A549 (cell line): ENCODE results near the gene SLC25A25. TPM values are rescaled to one million over a fixed set of nuclear protein-coding genes. Genes with fewer than 3 reads are reported as not detected.

ENCODE experiments used
- ATAC-seq, 2 experiments: fragments of 200-7000 bp in 1 of 2; fragments of >200 bp in 1 of 2; cut with Nextera tagmentation in 1 of 2; cut with Tn5 transposase in 1 of 2; 3 replicates each; pipeline versions ENCODE4 v1.8.0 to v1.9.1; 2018 to 2020; ENCODE audit warnings: mild to moderate bottlenecking in 1 of 2, moderate library complexity in 1 of 2
- CTCF ChIA-PET: fragments of 300-600 bp; sonication (Branson Sonifier 250); formaldehyde crosslinking; extraction: SDS; loops from one replicate; lab custom pipeline; 2021; ENCODE audit warnings: antibody characterized with exemption, inconsistent platforms; lab: Yijun Ruan, JAX
- POLR2A ChIA-PET: fragments of 350-600 bp; formaldehyde crosslinking; extraction: SDS; loops from one replicate; lab custom pipeline; 2021; ENCODE audit warnings: antibody characterized with exemption, inconsistent platforms; lab: Yijun Ruan, JAX
- DNase-seq, 2 experiments: peaks; one replicate each; pipeline versions ENCODE4 v3.0.0 to v3.0.0-alpha.2; 2011 to 2016; ENCODE audit warnings: low read depth in 1 of 2, low spot score in 1 of 2
- FAIRE-seq: peaks from 2 replicates; lab custom pipeline; 2011; peaks lifted over from hg19 to GRCh38; lab: Jason Lieb, UNC
- H3K27ac ChIP-seq, 2 experiments: fragments of >200 bp; sonication (Bioruptor Twin); formaldehyde crosslinking; 3 replicates each; pipeline ENCODE4 v1.5.1; 2016 to 2017
- H3K4me1 ChIP-seq: fragments of >200 bp; sonication (Bioruptor Twin); formaldehyde crosslinking; 3 replicates; pipeline ENCODE4 v1.6.1; 2016
- H3K4me2 ChIP-seq: fragments of >200 bp; sonication (Bioruptor Twin); formaldehyde crosslinking; 3 replicates; pipeline ENCODE4 v1.6.1; 2016
- H3K4me3 ChIP-seq: fragments of >200 bp; sonication (Bioruptor Twin); formaldehyde crosslinking; 3 replicates; pipeline ENCODE4 v1.5.1; 2016
- H3K9me3 ChIP-seq: fragments of >200 bp; sonication (Bioruptor Twin); formaldehyde crosslinking; 3 replicates; pipeline ENCODE4 v1.6.1; 2016
- CBX8 ChIP-seq: fragments of 200-600 bp; sonication (generic); IDR thresholded peaks from 2 replicates; pipeline ENCODE4 v1.6.1; 2016
- FOSB ChIP-seq: fragments of 250-450 bp; sonication (Bioruptor Pico); IDR thresholded peaks from 2 replicates; pipeline ENCODE4 v1.5.0; 2020; ENCODE audit warnings: mild to moderate bottlenecking, moderate library complexity
- HOXA7 ChIP-seq: fragments of 250-450 bp; sonication (Bioruptor Pico); IDR thresholded peaks from 2 replicates; pipeline ENCODE4 v1.5.0; 2020; ENCODE audit warnings: mild to moderate bottlenecking, moderate library complexity
- JUNB ChIP-seq: fragments of >200 bp; sonication (Bioruptor Twin); formaldehyde crosslinking; IDR thresholded peaks from 2 replicates; pipeline ENCODE4 v1.6.1; 2016
- KDM1A ChIP-seq: fragments of 200-600 bp; sonication (generic); IDR thresholded peaks from 2 replicates; pipeline ENCODE4 v1.6.1; 2016; ENCODE audit warnings: low read depth, mild to moderate bottlenecking
- NFE2L2 ChIP-seq: fragments of 150-350 bp; conservative IDR thresholded peaks from 2 replicates; pipeline ENCODE4 v1.6.1; 2014; ENCODE audit warnings: low read length
- NR3C1 ChIP-seq: fragments of >200 bp; sonication (Bioruptor Twin); formaldehyde crosslinking; IDR thresholded peaks from 3 replicates; pipeline ENCODE4 v1.6.1; 2017
- RAD21 ChIP-seq, 2 experiments: fragments of >200 bp in 1 of 2; sonication (Bioruptor Twin) in 1 of 2; formaldehyde crosslinking in 1 of 2; IDR thresholded peaks in 1 of 2; conservative IDR thresholded peaks in 1 of 2; 2 replicates in 1 of 2; 3 replicates in 1 of 2; pipeline ENCODE4 v1.6.1; 2012 to 2018; ENCODE audit warnings: inconsistent platforms in 1 of 2
- RFX5 ChIP-seq: fragments of 450-650 bp; IDR thresholded peaks from 2 replicates; pipeline ENCODE4 v1.7.1; 2014; ENCODE audit warnings: antibody characterized with exemption, mild to moderate bottlenecking, moderate library complexity
- SMC3 ChIP-seq: fragments of >200 bp; sonication (Bioruptor Twin); formaldehyde crosslinking; IDR thresholded peaks from 3 replicates; pipeline ENCODE4 v1.6.1; 2018; ENCODE audit warnings: inconsistent platforms
- TP53 ChIP-seq: fragments of 250-450 bp; sonication (Bioruptor Pico); IDR thresholded peaks from 2 replicates; pipeline ENCODE4 v1.5.0; 2021; ENCODE audit warnings: mild to moderate bottlenecking, moderate library complexity
- WGBS: methylation state at CpG from one replicate; pipeline ENCODE4 v1.1.6; 2017; ENCODE audit errors: missing lambda C conversion rate; 5-methylcytosine and 5-hydroxymethylcytosine counted together
- polyA plus RNA-seq, 4 experiments: library from polyadenylated mRNA; depleted of rRNA in 3 of 4; stranded (reverse); fragments of >200 nt; fragmentation: RNase III in 1 of 4; extraction: RNeasy Plus Mini Kit Qiagen cat#74134 plus additional on column Dnase treatment in 1 of 4; gene quantifications; 2 replicates in 3 of 4; 3 replicates in 1 of 4; pipeline ENCODE4 v1.2.3, GENCODE V29; 2011 to 2017
- TF ChIP-seq, protein P1 (sequence below): fragments of >200 bp; sonication (Bioruptor Twin); formaldehyde crosslinking; IDR thresholded peaks from 3 replicates; pipeline ENCODE4 v1.5.1; 2016
- TF ChIP-seq, protein P2 (sequence below): fragments of 250-450 bp; sonication (Bioruptor Pico); IDR thresholded peaks from 2 replicates; pipeline ENCODE4 v1.5.0; 2020; ENCODE audit warnings: low read depth, mild to moderate bottlenecking, moderate library complexity
- TF ChIP-seq, protein P3 (sequence below): IDR thresholded peaks from 2 replicates; pipeline ENCODE4 v1.6.1; 2012
- TF ChIP-seq, protein P4 (sequence below): fragments of 150-350 bp; IDR thresholded peaks from 2 replicates; pipeline ENCODE4 v1.6.1; 2014; ENCODE audit warnings: low read depth, mild to moderate bottlenecking, low read length
- TF ChIP-seq, protein P5 (sequence below): fragments of >200 bp; sonication (Bioruptor Twin); formaldehyde crosslinking; IDR thresholded peaks from 3 replicates; pipeline ENCODE4 v1.6.1; 2016
- TF ChIP-seq, protein P6 (sequence below): fragments of 450-650 bp; IDR thresholded peaks from 2 replicates; pipeline ENCODE4 v1.6.1; 2014; ENCODE audit warnings: antibody characterized with exemption

SLC25A25 gene
- polyA plus RNA-seq, 2 of the 4 experiments (the other 2 are of a cell fraction), result 7.0 TPM

DNA sequence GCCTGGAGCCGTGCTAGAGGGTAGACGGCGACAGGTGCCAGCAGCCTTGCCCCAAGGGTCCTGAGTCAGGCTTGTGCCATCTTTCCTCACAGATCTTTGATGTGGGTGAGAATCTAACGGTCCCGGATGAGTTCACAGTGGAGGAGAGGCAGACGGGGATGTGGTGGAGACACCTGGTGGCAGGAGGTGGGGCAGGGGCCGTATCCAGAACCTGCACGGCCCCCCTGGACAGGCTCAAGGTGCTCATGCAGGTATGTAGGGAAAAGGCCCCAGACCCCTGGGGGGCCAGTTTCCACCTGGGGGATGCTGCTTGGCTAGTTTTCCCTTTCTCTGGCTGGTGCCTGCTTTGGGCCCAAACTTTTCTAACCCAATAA lies 35.5 kb downstream of the SLC25A25 start:
- ATAC-seq, result peak; percentile 12 to 30; a peak in 2 of 6 replicates
- ChIA-PET POLR2A (interaction anchor here (0.8 kb wide), 1 partner anchor 10 kb away, joined by 3 read pairs; no protein-coding TSS in a partner anchor), CTCF (interaction anchor here (0.6 to 19.6 kb wide), 9 partner anchors 9 to 161 kb away, joined by 3 to 290 read pairs (median 6); no protein-coding TSS in a partner anchor)
- FAIRE-seq, result no peak
- TF ChIP-seq RAD21 (conservative IDR thresholded peaks at IDR 0.05 in 1 of 2, IDR thresholded peaks at IDR 0.05 in 1 of 2) (peak; percentile 17 to 24; a peak in 1 of 5 replicates), RFX5 (no peak), SMC3 (0 out of 3 replicates have a peak, but pooled peaks have one; percentile 31)
- TF ChIP-seq, protein P1, sequence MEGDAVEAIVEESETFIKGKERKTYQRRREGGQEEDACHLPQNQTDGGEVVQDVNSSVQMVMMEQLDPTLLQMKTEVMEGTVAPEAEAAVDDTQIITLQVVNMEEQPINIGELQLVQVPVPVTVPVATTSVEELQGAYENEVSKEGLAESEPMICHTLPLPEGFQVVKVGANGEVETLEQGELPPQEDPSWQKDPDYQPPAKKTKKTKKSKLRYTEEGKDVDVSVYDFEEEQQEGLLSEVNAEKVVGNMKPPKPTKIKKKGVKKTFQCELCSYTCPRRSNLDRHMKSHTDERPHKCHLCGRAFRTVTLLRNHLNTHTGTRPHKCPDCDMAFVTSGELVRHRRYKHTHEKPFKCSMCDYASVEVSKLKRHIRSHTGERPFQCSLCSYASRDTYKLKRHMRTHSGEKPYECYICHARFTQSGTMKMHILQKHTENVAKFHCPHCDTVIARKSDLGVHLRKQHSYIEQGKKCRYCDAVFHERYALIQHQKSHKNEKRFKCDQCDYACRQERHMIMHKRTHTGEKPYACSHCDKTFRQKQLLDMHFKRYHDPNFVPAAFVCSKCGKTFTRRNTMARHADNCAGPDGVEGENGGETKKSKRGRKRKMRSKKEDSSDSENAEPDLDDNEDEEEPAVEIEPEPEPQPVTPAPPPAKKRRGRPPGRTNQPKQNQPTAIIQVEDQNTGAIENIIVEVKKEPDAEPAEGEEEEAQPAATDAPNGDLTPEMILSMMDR, result peak; percentile 2; the same call in 1 of the 3 replicates
- TF ChIP-seq, protein P2, sequence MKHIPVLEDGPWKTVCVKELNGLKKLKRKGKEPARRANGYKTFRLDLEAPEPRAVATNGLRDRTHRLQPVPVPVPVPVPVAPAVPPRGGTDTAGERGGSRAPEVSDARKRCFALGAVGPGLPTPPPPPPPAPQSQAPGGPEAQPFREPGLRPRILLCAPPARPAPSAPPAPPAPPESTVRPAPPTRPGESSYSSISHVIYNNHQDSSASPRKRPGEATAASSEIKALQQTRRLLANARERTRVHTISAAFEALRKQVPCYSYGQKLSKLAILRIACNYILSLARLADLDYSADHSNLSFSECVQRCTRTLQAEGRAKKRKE, result no peak
- no peak overlapping the region for H3K4me2 ChIP-seq
- H3K27ac ChIP-seq, result no peak overlapping the region
- H3K4me1 ChIP-seq, result peaks cover 21% of the 10 kb centered on the region
- no peak overlapping the region for H3K4me3 ChIP-seq
- 87% methylated on average over 8 of the region's 8 CpGs for WGBS
- no peaks in the 10 kb centered on the region for H3K9me3 ChIP-seq
- no peak for DNase-seq

DNA sequence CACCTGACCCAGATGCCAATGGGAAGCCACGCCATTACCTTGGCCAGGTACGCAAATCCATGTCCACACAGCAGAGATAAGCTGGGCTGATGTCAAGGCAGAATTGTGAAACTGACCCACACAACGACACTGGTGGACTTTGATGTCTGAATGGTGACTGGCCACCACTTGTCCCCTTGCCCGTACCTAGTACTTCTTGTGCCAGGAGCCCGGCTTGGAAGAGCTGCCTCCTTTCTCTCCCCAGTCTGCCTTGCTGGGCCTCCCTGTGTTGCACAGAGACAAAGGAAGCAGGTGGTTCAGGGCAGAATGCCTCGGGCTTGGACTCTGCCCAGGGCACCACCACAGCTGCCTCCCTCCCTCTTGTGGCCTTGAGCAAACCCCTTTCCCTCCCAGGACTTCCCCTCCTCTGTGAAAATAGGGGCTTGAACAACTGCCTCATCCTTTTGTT lies 36.2 kb downstream of the SLC25A25 start:
- 88% methylated on average over 6 of the region's 6 CpGs for WGBS
- no peaks in the 10 kb centered on the region for H3K9me3 ChIP-seq
- POLR2A ChIA-PET, result interaction anchor here (0.7 kb wide), 1 partner anchor 279 kb away, joined by 7 read pairs; no protein-coding TSS in a partner anchor
- no peak for ATAC-seq
- FAIRE-seq, result no peak
- DNase-seq, result no peak
- TF ChIP-seq, protein P3, sequence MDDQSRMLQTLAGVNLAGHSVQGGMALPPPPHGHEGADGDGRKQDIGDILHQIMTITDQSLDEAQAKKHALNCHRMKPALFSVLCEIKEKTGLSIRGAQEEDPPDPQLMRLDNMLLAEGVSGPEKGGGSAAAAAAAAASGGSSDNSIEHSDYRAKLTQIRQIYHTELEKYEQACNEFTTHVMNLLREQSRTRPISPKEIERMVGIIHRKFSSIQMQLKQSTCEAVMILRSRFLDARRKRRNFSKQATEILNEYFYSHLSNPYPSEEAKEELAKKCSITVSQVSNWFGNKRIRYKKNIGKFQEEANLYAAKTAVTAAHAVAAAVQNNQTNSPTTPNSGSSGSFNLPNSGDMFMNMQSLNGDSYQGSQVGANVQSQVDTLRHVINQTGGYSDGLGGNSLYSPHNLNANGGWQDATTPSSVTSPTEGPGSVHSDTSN, result no peak
- TF ChIP-seq SMC3 (no peak), JUNB (no peak), FOSB (CRISPR knock-in tag) (no peak), HOXA7 (CRISPR knock-in tag) (no peak), KDM1A (no peak)
- TF ChIP-seq, protein P4, sequence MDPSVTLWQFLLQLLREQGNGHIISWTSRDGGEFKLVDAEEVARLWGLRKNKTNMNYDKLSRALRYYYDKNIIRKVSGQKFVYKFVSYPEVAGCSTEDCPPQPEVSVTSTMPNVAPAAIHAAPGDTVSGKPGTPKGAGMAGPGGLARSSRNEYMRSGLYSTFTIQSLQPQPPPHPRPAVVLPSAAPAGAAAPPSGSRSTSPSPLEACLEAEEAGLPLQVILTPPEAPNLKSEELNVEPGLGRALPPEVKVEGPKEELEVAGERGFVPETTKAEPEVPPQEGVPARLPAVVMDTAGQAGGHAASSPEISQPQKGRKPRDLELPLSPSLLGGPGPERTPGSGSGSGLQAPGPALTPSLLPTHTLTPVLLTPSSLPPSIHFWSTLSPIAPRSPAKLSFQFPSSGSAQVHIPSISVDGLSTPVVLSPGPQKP, result no peak
- TF ChIP-seq, protein P5, sequence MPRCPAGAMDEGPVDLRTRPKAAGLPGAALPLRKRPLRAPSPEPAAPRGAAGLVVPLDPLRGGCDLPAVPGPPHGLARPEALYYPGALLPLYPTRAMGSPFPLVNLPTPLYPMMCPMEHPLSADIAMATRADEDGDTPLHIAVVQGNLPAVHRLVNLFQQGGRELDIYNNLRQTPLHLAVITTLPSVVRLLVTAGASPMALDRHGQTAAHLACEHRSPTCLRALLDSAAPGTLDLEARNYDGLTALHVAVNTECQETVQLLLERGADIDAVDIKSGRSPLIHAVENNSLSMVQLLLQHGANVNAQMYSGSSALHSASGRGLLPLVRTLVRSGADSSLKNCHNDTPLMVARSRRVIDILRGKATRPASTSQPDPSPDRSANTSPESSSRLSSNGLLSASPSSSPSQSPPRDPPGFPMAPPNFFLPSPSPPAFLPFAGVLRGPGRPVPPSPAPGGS, result no peak
- no peak overlapping the region for H3K4me2 ChIP-seq
- H3K4me3 ChIP-seq, result no peak overlapping the region
- H3K4me1 ChIP-seq, result peaks cover 17% of the 10 kb centered on the region
- no peak overlapping the region for H3K27ac ChIP-seq
- CTCF ChIA-PET, result interaction anchor here (0.6 to 19.6 kb wide), 8 partner anchors 9 to 162 kb away, joined by 3 to 290 read pairs (median 4); no protein-coding TSS in a partner anchor

DNA sequence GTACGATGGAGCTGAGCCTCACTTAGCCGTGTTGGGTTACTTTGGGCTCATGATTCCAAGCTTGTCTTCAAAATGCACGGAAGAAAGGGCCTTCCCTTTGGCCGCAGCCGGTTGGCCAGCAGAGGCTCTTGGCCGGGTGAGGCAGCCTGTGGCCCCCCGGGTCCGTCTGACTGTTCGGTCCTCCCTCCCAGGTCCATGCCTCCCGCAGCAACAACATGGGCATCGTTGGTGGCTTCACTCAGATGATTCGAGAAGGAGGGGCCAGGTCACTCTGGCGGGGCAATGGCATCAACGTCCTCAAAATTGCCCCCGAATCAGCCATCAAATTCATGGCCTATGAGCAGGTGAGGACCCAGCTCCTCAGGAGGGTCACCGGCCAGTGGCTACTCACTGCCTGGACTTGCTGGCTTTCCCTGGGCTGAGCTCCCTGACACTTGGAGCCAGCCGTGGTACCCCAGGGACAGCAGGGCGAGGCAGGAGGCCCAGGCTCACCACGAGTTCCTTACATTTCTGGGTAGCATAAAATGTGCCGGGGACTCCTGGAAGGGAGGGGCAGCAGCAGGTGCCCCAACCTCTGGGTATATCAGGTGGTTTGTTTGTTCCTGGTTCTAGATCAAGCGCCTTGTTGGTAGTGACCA lies 37.6 kb downstream of the SLC25A25 start:
- H3K4me2 ChIP-seq, result no peak overlapping the region
- TF ChIP-seq NFE2L2 (no peak), TP53 (no peak), CBX8 (no peak), NR3C1 (no peak), RAD21 (conservative IDR thresholded peaks at IDR 0.05 in 1 of 2, IDR thresholded peaks at IDR 0.05 in 1 of 2) (no peak)
- TF ChIP-seq, protein P3, result no peak
- TF ChIP-seq, protein P6, sequence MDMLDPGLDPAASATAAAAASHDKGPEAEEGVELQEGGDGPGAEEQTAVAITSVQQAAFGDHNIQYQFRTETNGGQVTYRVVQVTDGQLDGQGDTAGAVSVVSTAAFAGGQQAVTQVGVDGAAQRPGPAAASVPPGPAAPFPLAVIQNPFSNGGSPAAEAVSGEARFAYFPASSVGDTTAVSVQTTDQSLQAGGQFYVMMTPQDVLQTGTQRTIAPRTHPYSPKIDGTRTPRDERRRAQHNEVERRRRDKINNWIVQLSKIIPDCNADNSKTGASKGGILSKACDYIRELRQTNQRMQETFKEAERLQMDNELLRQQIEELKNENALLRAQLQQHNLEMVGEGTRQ, result no peak
- TF ChIP-seq, all 56 proteins: peak for 0
- Histone ChIP-seq H3K4me1 (0 out of 3 replicates have a peak, but pooled peaks cover 3% of the 10 kb centered on the region), H3K27ac (no peak overlapping the region), H3K4me3 (no peak overlapping the region), H3K9me3 (no peaks in the 10 kb centered on the region)
- FAIRE-seq (no peak), ATAC-seq (no peak), DNase-seq (no peak)
- CTCF ChIA-PET, result interaction anchor here (0.9 to 19.6 kb wide), 6 partner anchors 10 to 162 kb away, joined by 3 to 290 read pairs (median 8); partner anchors contain the start of gene PTGES2
- POLR2A ChIA-PET, result no interaction called here
- 89% methylated on average over 18 of the region's 21 CpGs for WGBS
